Right renal pelvis (tissue), 4 donors: ENCODE results near the gene POMZP3. TPM values are rescaled to one million over a fixed set of nuclear protein-coding genes. Genes with fewer than 3 reads are reported as not detected.
A peak's percentile ranks its signal among the peaks of the same experiment; 100 is the strongest.
"Not testable (repeated sequence)": the region's sequence is repeated elsewhere in the genome, so short reads cannot be mapped to it uniquely, and the experiment has no call there.

ENCODE experiments used
- DNase-seq, 4 donors: peaks; one replicate each; pipeline ENCODE4 v3.0.0-alpha.2; 2013; ENCODE audit warnings: low read depth in 4 of 4, low spot score in 3 of 4, missing footprints in 1 of 4
- polyA plus RNA-seq, 4 donors: library from polyadenylated mRNA; unstranded; fragments of 120-200 nt; gene quantifications; one replicate each; pipeline ENCODE4 v1.2.1, GENCODE V29; 2013; ENCODE audit not compliant: insufficient read length in 4 of 4

Gene POMZP3
- polyA plus RNA-seq, 4 donors: 10.6 to 20.5 (median 13.2) TPM

DNA sequence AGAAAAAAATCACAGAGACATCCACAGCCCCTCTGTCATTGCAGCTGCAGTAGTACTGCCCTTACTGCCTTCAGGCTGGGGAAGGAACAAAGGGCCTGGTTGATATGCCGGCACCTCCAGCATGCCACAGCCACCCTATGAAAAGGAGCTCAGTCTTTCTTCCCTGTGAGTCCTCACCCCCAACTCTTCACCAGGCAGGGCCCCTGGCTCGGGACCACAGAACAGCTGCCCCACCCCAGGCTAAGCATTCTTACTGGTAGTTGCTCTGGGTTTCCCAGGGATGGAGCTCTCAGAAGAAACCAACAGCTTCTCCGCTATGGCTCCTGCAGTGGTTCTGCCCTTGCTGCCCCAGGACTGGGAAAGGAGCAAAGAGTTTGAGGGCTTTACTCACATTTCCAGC lies 36.0 kb downstream of the POMZP3 start:
- not testable (repeated sequence) for DNase-seq

- not testable (repeated sequence) for DNase-seq
Observed at GRCh38 chr7:76588586-76588985, 38.5 kb downstream of the POMZP3 start.

GRCh38 chr7:76586585-76587315 lies 40.3 kb downstream of the POMZP3 start:
- not testable (repeated sequence) for DNase-seq

- peak in 1 of 4 donors; percentile 0 for DNase-seq
Observed at GRCh38 chr7:76583636-76584281, 43.3 kb downstream of the POMZP3 start.

DNA sequence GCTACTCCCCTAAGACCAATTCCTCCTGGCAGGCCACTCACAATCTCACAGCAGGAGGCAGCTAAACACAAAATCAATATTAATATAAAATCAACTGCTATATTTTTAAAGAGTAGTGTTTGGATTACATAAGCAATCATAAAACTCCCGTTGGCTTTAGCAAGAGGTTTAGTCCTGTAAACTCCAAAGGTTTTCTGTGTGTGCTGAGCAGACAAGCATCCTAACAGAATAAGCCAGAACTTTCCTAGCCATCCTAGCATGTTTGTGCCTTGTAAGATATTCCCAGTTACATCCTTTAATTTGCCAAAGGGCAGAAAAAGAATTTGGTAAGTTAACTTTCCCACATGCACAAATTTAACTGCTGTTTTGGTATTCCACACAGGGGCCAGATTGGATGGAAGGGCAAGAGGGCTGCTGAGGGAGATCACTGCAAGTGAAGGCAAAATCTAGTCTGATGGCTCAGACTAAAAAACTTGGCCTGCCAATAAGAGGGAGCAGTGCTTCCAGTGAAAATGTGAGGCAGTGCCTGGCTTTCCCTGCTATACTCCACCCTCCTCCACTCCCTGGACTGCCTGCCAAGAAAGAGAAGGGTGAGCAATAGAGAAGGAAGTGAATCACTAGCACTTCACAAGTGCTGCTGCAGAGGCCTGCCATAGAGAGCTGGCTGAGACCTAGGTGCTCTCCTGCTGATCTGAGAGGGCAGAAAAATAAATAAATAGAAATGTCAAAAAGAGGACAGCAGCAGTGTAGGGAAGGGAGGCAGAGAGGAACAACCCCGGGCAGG lies 44.0 kb downstream of the POMZP3 start:
- not testable (repeated sequence) for DNase-seq

- not testable (repeated sequence) for DNase-seq
Observed at GRCh38 chr7:76575919-76576655, 51.0 kb downstream of the POMZP3 start.

- not testable (repeated sequence) for DNase-seq
Observed at GRCh38 chr7:76575431-76575830, 51.6 kb downstream of the POMZP3 start.

GRCh38 chr7:76572296-76572695 lies 54.8 kb downstream of the POMZP3 start:
- DNase-seq: not testable (repeated sequence)

- not testable (repeated sequence) for DNase-seq
Observed at GRCh38 chr7:76570324-76570775, 56.7 kb downstream of the POMZP3 start.

GRCh38 chr7:76568742-76569141 lies 58.3 kb downstream of the POMZP3 start:
- not testable (repeated sequence) for DNase-seq

GRCh38 chr7:76567753-76568152 lies 59.3 kb downstream of the POMZP3 start:
- not testable (repeated sequence) for DNase-seq

DNA sequence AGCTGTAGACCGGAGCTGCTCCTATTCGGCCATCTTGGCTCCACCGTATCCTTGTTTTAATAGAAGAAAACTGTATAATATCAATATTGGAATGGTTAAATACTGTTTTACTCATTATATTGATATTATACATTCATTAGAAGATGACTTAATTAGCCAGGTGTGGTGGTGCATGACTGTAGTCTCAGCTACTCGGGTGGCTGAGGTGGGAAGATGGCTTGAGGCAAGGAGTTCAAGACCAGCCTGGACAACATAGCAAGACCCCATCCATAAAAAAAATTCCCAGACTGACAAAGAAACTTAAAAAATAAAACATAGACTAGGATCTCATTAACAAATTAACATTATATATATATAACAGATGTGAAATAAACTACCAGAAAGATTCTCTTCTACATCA lies 59.8 kb downstream of the POMZP3 start:
- DNase-seq: not testable (repeated sequence)

- not testable (repeated sequence) for DNase-seq
Observed at GRCh38 chr7:76565001-76565400, 62.1 kb downstream of the POMZP3 start.

DNA sequence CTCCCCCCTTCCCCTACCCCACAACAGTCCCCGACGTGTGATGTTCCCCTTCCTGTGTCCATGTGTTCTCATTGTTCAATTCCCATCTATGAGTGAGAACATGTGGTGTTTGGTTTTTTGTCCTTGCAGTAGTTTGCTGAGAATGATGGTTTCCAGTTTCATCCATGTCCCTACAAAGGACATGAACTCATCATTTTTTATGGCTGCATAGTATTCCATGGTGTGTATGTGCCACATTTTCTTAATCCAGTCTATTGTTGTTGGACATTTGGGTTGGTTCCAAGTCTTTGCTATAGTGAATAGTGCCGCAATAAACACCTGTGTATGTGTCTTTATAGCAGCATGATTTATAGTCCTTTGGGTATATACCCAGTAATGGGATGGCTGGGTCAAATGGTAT lies 65.7 kb downstream of the POMZP3 start:
- not testable (repeated sequence) for DNase-seq

DNA sequence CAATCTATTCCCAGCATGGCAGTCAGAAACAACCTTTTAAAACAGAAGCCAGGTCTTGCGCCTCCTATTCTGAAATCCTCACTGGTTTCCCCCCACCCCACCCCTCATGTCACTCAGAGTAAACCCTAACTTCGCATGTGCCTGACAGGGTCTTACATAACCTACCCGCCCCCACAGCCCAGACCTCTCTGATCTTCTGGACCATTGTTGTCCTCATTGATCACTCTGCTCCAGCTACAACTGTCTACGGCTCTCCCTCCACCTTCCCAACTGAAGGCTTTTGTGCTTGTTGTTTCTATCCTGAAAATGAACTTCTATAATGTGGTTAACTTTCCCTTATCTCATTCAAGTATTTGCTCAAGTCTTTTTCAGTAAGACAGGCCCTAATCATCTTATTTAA lies 66.9 kb downstream of the POMZP3 start:
- DNase-seq: not testable (repeated sequence)

Other genes with a start within 250 kb of the POMZP3 start
- gene SSC4D, start 217.6 kb downstream of the POMZP3 start, polyA plus RNA-seq: 1 to 10 TPM; 4.3 to 5.2 (median 4.5) TPM
- 10 to 100 TPM in 1 of 4 donors, 1 to 10 TPM in 3; 1.6 to 13.4 (median 2.4) TPM for gene ZP3, start 202.3 kb downstream of the POMZP3 start, polyA plus RNA-seq
- 1 to 10 TPM; 6.5 to 9.4 (median 7.5) TPM for gene DTX2, start 165.6 kb downstream of the POMZP3 start, polyA plus RNA-seq
- gene UPK3B, start 116.7 kb downstream of the POMZP3 start, polyA plus RNA-seq: 1 to 10 TPM in 3 of 4 donors, under 1 TPM in 1; 0.38 to 4.7 (median 3.2) TPM
- gene SPDYE16, start 84.0 kb downstream of the POMZP3 start, polyA plus RNA-seq: 1 to 10 TPM; 1.7 to 2.3 (median 1.9) TPM